HepG2 (cell line): Measurements from ENCODE around the gene USP20. TPM values are rescaled to one million over a fixed set of nuclear protein-coding genes. Genes with fewer than 3 reads are reported as not detected.

ENCODE experiments used
- BORCS8-MEF2B ChIP-seq: sonication (generic); formaldehyde crosslinking; IDR thresholded peaks from 2 replicates; pipeline ENCODE4 v1.8.0; 2022; ENCODE audit warnings: mild to moderate bottlenecking, missing genetic modification reagents
- CREB1 ChIP-seq, 2 experiments: fragments of 450-650 bp in 1 of 2; IDR thresholded peaks; 2 replicates each; pipeline ENCODE4 v1.6.1; 2016 to 2017; ENCODE audit warnings: control low read depth in 1 of 2, mild to moderate bottlenecking in 1 of 2, missing compliant biosample characterization in 1 of 2, missing genetic modification characterization in 1 of 2
- FOXA3 ChIP-seq: IDR thresholded peaks from 2 replicates; pipeline ENCODE4 v1.6.1; 2016; ENCODE audit warnings: missing genetic modification reagents, missing compliant biosample characterization
- HNF1B ChIP-seq: sonication (generic); formaldehyde crosslinking; IDR thresholded peaks from 2 replicates; pipeline ENCODE4 v1.5.1; 2020; ENCODE audit warnings: mild to moderate bottlenecking, moderate library complexity, missing genetic modification reagents
- JDP2 ChIP-seq: sonication (generic); formaldehyde crosslinking; IDR thresholded peaks from 2 replicates; pipeline ENCODE4 v1.8.1; 2022; ENCODE audit warnings: missing genetic modification reagents, borderline replicate concordance
- LBX2 ChIP-seq: sonication (generic); formaldehyde crosslinking; IDR thresholded peaks from 2 replicates; pipeline ENCODE4 v1.5.0; 2020; ENCODE audit warnings: missing genetic modification reagents, mild to moderate bottlenecking, borderline replicate concordance
- PLSCR1 ChIP-seq: sonication (generic); formaldehyde crosslinking; IDR thresholded peaks from 2 replicates; pipeline ENCODE4 v1.5.0; 2020; ENCODE audit warnings: missing genetic modification reagents, mild to moderate bottlenecking, borderline replicate concordance
- SAFB2 ChIP-seq: sonication (generic); formaldehyde crosslinking; IDR thresholded peaks from 2 replicates; pipeline ENCODE4 v1.5.1; 2020; ENCODE audit warnings: missing genetic modification reagents, low read depth, mild to moderate bottlenecking, borderline replicate concordance
- SKIL ChIP-seq: sonication (generic); formaldehyde crosslinking; IDR thresholded peaks from 2 replicates; pipeline ENCODE4 v1.8.0; 2022; ENCODE audit warnings: missing genetic modification reagents, mild to moderate bottlenecking, moderate library complexity, borderline replicate concordance
- TBX2 ChIP-seq: sonication (generic); formaldehyde crosslinking; IDR thresholded peaks from 2 replicates; pipeline ENCODE4 v1.5.0; 2020; ENCODE audit warnings: missing genetic modification reagents, mild to moderate bottlenecking, borderline replicate concordance
- TFE3 ChIP-seq: IDR thresholded peaks from 2 replicates; pipeline ENCODE4 v1.6.1; 2016
- XRCC5 ChIP-seq: fragments of 200-400 bp; formaldehyde crosslinking; optimal IDR thresholded peaks from 2 replicates; pipeline ENCODE3; 2017; ENCODE audit warnings: mild to moderate bottlenecking, low read length
- ZFP41 ChIP-seq: sonication (generic); formaldehyde crosslinking; IDR thresholded peaks from 2 replicates; pipeline ENCODE4 v1.4.0; 2020; ENCODE audit warnings: mild to moderate bottlenecking, missing genetic modification reagents, borderline replicate concordance
- ZMYM4 ChIP-seq: sonication (generic); formaldehyde crosslinking; IDR thresholded peaks from 2 replicates; pipeline ENCODE4 v1.8.1; 2023; ENCODE audit warnings: mild to moderate bottlenecking, missing genetic modification reagents
- ZNF232 ChIP-seq: sonication (generic); formaldehyde crosslinking; IDR thresholded peaks from 2 replicates; pipeline ENCODE4 v1.4.0; 2020; ENCODE audit warnings: missing genetic modification reagents, borderline replicate concordance
- ZNF235 ChIP-seq: sonication (generic); formaldehyde crosslinking; IDR thresholded peaks from 2 replicates; pipeline ENCODE4 v1.8.1; 2023; ENCODE audit warnings: mild to moderate bottlenecking, missing genetic modification reagents, borderline replicate concordance
- ZNF263 ChIP-seq: sonication (generic); formaldehyde crosslinking; IDR thresholded peaks from 2 replicates; pipeline ENCODE4 v1.4.0; 2020; ENCODE audit warnings: missing genetic modification reagents
- ZNF574 ChIP-seq: sonication (generic); formaldehyde crosslinking; IDR thresholded peaks from 2 replicates; pipeline ENCODE4 v1.4.0; 2020; ENCODE audit warnings: missing genetic modification reagents
- polyA plus RNA-seq, 8 experiments: library from polyadenylated mRNA; depleted of rRNA in 3 of 8; stranded (reverse) in 7 of 8; unstranded in 1 of 8; fragments of >200 nt; fragmentation: Illumina TruSeq in 4 of 8; extraction: Trizol in 4 of 8; gene quantifications; 2 replicates each; pipeline versions ENCODE4 v1.2.1 to v1.2.3, GENCODE V29; 2011 to 2016; ENCODE audit warnings: low read depth in 4 of 8, missing spikeins in 1 of 8, mixed read lengths in 1 of 8; ENCODE audit not compliant: insufficient read depth in 1 of 8
- total RNA-seq, 5 experiments: library from RNA; depleted of rRNA; stranded (reverse); fragments of >200 nt; fragmentation: Illumina TruSeq; extraction: Trizol; gene quantifications; 2 replicates each; pipeline ENCODE4 v1.2.3, GENCODE V29; 2016; ENCODE audit warnings: low read depth in 1 of 5

Gene USP20
- total and polyA plus RNA-seq, 2 of the 13 experiments (the other 11 are each of a cell fraction or from before 2014, with no cell fraction given), result 4.4 to 5.9 TPM

- TF ChIP-seq PLSCR1 (no peak), ZFP41 (no peak), SAFB2 (CRISPR knock-in tag) (no peak; the same call in 1 of the 2 replicates), TFE3 (CRISPR knock-in tag) (0 out of 2 replicates have a peak, but pooled peaks have one; percentile 15), XRCC5 (peak; percentile 36), BORCS8-MEF2B (CRISPR knock-in tag) (no peak), SKIL (CRISPR knock-in tag) (no peak), TBX2 (CRISPR knock-in tag) (peak; percentile 64; the same call in 1 of the 2 replicates), JDP2 (CRISPR knock-in tag) (no peak), FOXA3 (CRISPR knock-in tag) (peak; percentile 42), CREB1 (IDR thresholded peaks at IDR 0.05) (peak; percentile 87), CREB1 (CRISPR knock-in tag; IDR thresholded peaks at IDR 0.05) (peak; percentile 93), LBX2 (CRISPR knock-in tag) (no peak), ZMYM4 (CRISPR knock-in tag) (peak; percentile 46), ZNF263 (CRISPR knock-in tag) (no peak), ZNF235 (no peak), ZNF232 (peak; percentile 57; the same call in 1 of the 2 replicates), ZNF574 (peak; percentile 95), HNF1B (CRISPR knock-in tag) (no peak)
Measured at GRCh38 chr9:129802833-129803675, 32.2 kb upstream of the USP20 start, which contains the start of gene TOR1B (continued).
